WTC11 (cell line): ENCODE results near the gene TMED10.

Experiments
- CBFB ChIP-seq: sonication (generic); formaldehyde crosslinking; IDR thresholded peaks from 2 replicates; pipeline ENCODE4 v1.8.1; 2022; ENCODE audit warnings: mild to moderate bottlenecking, low read depth, missing genetic modification reagents
- CTCF ChIP-seq: fragments of 200-600 bp; IDR thresholded peaks from 2 replicates; pipeline ENCODE4 v1.8.0; 2022; ENCODE audit warnings: antibody characterized with exemption
- E2F4 ChIP-seq: sonication (generic); formaldehyde crosslinking; IDR thresholded peaks from 2 replicates; pipeline ENCODE4 v1.8.1; 2022; ENCODE audit warnings: low read depth, mild to moderate bottlenecking, moderate library complexity, missing genetic modification reagents, borderline replicate concordance
- ESRRA ChIP-seq: sonication (generic); formaldehyde crosslinking; IDR thresholded peaks from 2 replicates; pipeline ENCODE4 v1.8.1; 2022; ENCODE audit warnings: mild to moderate bottlenecking, missing genetic modification reagents, borderline replicate concordance
- NR1H2 ChIP-seq: sonication (generic); formaldehyde crosslinking; IDR thresholded peaks from 2 replicates; pipeline ENCODE4 v1.9.0; 2021; ENCODE audit warnings: mild to moderate bottlenecking, moderate library complexity, missing genetic modification reagents
- TF ChIP-seq, protein P1 (sequence below): sonication (generic); formaldehyde crosslinking; IDR thresholded peaks from 2 replicates; pipeline ENCODE4 v1.8.0; 2022; ENCODE audit warnings: mild to moderate bottlenecking, missing genetic modification reagents
- TF ChIP-seq, protein P2 (sequence below): fragments of 250-450 bp; sonication (Bioruptor Pico); IDR thresholded peaks from 2 replicates; pipeline ENCODE4 v2.1.2; 2022; ENCODE audit warnings: mild to moderate bottlenecking, moderate library complexity

DNA sequence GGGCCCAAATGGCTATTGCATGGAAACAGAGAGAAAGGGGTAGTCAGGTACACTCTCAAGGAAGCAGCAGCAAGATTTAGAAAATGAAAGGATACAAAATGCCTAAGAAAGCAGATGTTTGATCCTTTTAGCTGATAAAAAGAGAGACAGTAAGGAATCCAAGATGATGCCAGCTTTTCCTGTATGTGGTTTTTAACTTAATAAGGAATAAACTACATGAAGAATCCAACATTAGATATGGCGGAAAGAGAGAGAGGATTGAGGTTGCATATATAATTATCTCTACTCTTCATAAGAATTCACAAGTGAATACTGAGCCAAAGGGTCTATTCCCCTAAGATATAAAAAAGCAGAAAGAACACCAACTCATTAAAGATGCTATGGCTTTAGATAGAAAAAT is 11.6 kb downstream of the TMED10 start:
- TF ChIP-seq CTCF (no peak), ESRRA (CRISPR knock-in tag) (no peak), E2F4 (CRISPR knock-in tag) (no peak), NR1H2 (CRISPR knock-in tag) (no peak), CBFB (CRISPR knock-in tag) (no peak)
- TF ChIP-seq, protein P1, sequence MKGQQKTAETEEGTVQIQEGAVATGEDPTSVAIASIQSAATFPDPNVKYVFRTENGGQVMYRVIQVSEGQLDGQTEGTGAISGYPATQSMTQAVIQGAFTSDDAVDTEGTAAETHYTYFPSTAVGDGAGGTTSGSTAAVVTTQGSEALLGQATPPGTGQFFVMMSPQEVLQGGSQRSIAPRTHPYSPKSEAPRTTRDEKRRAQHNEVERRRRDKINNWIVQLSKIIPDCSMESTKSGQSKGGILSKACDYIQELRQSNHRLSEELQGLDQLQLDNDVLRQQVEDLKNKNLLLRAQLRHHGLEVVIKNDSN (CRISPR knock-in tag): no peak
- TF ChIP-seq, protein P2, sequence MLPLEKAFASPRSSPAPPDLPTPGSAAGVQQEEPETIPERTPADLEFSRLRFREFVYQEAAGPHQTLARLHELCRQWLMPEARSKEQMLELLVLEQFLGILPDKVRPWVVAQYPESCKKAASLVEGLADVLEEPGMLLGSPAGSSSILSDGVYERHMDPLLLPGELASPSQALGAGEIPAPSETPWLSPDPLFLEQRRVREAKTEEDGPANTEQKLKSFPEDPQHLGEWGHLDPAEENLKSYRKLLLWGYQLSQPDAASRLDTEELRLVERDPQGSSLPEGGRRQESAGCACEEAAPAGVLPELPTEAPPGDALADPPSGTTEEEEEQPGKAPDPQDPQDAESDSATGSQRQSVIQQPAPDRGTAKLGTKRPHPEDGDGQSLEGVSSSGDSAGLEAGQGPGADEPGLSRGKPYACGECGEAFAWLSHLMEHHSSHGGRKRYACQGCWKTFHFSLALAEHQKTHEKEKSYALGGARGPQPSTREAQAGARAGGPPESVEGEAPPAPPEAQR (CRISPR knock-in tag): no peak
